ENCODE data around the gene GGA1. TPM values are rescaled to one million over a fixed set of nuclear protein-coding genes. Genes with fewer than 3 reads are reported as not detected.

GGA1 gene
- total RNA-seq, 1 experiment from 2014 or later, result 52.7 TPM

DNA sequence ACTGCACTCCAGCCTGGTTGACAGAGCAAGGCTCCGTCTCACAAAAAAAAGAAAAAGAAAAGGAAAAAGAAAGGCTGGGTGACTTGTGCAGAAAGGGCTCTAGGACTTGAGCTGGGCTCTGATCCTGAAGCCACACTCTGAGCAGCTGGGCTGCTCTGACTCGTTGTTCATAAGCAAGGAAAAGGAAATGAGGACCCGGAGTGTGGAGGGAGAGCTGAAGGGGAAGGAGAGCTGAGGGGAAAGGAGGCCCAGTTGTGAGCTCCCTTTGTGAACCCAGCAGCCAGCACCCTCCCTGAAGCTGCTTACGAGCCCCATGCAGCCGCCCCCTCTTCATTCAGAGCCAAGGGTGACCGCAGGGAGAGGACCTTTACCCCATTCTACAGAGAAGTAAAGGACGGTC is 18.5 kb downstream of the GGA1 start:
- Mint-ChIP-seq H3K9me3 (ENCODE audit: unreplicated experiment) (no peaks in the 10 kb centered on the region), H3K27ac (ENCODE audit: low read depth, unreplicated experiment) (no peak overlapping the region), H3K36me3 (ENCODE audit: insufficient read depth, unreplicated experiment) (peaks cover 13% of the 10 kb centered on the region), H3K27me3 (ENCODE audit: insufficient read depth, unreplicated experiment) (no peaks in the 10 kb centered on the region), H3K4me1 (ENCODE audit: insufficient read depth, unreplicated experiment) (no peaks in the 10 kb centered on the region), H3K4me3 (ENCODE audit: unreplicated experiment) (no peak overlapping the region)
- TF ChIP-seq, protein P1, sequence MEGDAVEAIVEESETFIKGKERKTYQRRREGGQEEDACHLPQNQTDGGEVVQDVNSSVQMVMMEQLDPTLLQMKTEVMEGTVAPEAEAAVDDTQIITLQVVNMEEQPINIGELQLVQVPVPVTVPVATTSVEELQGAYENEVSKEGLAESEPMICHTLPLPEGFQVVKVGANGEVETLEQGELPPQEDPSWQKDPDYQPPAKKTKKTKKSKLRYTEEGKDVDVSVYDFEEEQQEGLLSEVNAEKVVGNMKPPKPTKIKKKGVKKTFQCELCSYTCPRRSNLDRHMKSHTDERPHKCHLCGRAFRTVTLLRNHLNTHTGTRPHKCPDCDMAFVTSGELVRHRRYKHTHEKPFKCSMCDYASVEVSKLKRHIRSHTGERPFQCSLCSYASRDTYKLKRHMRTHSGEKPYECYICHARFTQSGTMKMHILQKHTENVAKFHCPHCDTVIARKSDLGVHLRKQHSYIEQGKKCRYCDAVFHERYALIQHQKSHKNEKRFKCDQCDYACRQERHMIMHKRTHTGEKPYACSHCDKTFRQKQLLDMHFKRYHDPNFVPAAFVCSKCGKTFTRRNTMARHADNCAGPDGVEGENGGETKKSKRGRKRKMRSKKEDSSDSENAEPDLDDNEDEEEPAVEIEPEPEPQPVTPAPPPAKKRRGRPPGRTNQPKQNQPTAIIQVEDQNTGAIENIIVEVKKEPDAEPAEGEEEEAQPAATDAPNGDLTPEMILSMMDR (IDR thresholded peaks at IDR 0.05; ENCODE audit: unreplicated experiment), result no peak
- intact Hi-C loops (cut with micrococcal nuclease), result no loop called here
- no peak for DNase-seq (ENCODE audit: unreplicated experiment)
- ChIA-PET CTCF (interaction anchor here (1.1 to 10.9 kb wide), 3 partner anchors 9 to 165 kb away, joined by 3 to 112 read pairs (median 4); no protein-coding TSS in a partner anchor), POLR2A (interaction anchor here (0.9 to 1.2 kb wide), 2 partner anchors 9 to 17 kb away, joined by 4 to 5 read pairs; no protein-coding TSS in a partner anchor)
- no TSS peak for BruUV-seq (replicated peaks)

DNA sequence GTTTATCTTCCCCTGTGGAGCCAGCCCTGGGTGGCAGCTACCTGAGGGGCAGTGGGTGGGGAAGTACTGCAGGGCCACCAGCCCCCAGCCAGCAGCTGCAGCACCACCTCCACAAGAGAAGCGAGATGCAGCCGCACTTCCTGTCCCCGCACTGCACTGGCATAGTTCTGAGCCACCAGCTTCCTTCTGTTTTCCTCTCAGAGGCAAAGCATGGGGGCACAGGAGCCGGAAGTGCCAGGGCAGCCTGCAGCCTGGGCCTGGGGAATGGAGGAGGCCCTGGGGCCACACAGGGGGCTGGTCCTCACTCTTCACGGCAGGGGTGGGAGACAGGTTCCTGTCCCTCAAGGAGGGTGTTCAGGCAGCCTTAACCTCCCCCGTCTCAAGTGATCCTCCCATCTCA is 18.9 kb downstream of the GGA1 start:
- no TSS peak for BruUV-seq (replicated peaks)
- no peaks in the 10 kb centered on the region for H3K9me3 Mint-ChIP-seq (ENCODE audit: unreplicated experiment)
- H3K36me3 Mint-ChIP-seq (ENCODE audit: insufficient read depth, unreplicated experiment), result peaks cover 11% of the 10 kb centered on the region
- CTCF ChIA-PET, result interaction anchor here (1.1 to 10.9 kb wide), 4 partner anchors 10 to 164 kb away, joined by 3 to 112 read pairs (median 4); no protein-coding TSS in a partner anchor
- DNase-seq (ENCODE audit: unreplicated experiment), result no peak
- TF ChIP-seq, protein P1 (IDR thresholded peaks at IDR 0.05; ENCODE audit: unreplicated experiment), result no peak
- no peak overlapping the region for H3K4me3 Mint-ChIP-seq (ENCODE audit: unreplicated experiment)
- H3K27me3 Mint-ChIP-seq (ENCODE audit: insufficient read depth, unreplicated experiment), result no peaks in the 10 kb centered on the region
- intact Hi-C loops (cut with micrococcal nuclease), result no loop called here
- POLR2A ChIA-PET, result interaction anchor here (0.5 to 1.2 kb wide), 3 partner anchors 9 to 138 kb away, joined by 3 to 5 read pairs (median 4); no protein-coding TSS in a partner anchor
- H3K27ac Mint-ChIP-seq (ENCODE audit: low read depth, unreplicated experiment), result no peak overlapping the region
- H3K4me1 Mint-ChIP-seq (ENCODE audit: insufficient read depth, unreplicated experiment), result no peaks in the 10 kb centered on the region

DNA sequence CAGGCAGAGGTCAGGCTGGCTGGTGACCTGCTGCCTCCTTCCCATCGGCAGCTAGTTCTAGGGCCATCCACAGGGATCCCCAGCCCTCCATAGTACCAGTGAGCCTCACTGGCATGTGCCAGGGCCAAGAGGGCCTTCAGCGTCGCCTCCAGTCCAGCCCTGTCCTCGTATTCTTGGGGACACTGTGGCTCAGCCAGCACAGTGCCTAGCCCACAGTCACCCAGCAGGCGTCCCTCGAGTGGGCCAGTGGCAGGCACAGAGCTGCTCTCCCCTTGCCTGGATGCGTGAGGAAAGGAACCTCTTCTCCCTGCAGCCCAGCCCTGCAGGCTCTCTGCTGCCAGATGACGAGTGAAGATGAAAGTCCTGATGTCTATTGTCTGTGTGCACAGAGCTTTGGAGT is 20.2 kb downstream of the GGA1 start:
- Mint-ChIP-seq H3K36me3 (ENCODE audit: insufficient read depth, unreplicated experiment) (peaks cover 6% of the 10 kb centered on the region), H3K27ac (ENCODE audit: low read depth, unreplicated experiment) (no peak overlapping the region), H3K4me3 (ENCODE audit: unreplicated experiment) (no peak overlapping the region), H3K9me3 (ENCODE audit: unreplicated experiment) (no peaks in the 10 kb centered on the region), H3K4me1 (ENCODE audit: insufficient read depth, unreplicated experiment) (no peaks in the 10 kb centered on the region), H3K27me3 (ENCODE audit: insufficient read depth, unreplicated experiment) (no peaks in the 10 kb centered on the region)
- intact Hi-C loops (cut with micrococcal nuclease), result no loop called here
- BruUV-seq (replicated peaks), result no TSS peak
- DNase-seq (ENCODE audit: unreplicated experiment), result no peak
- TF ChIP-seq, protein P1 (IDR thresholded peaks at IDR 0.05; ENCODE audit: unreplicated experiment), result no peak
- ChIA-PET POLR2A (interaction anchor here (0.6 to 0.9 kb wide), 3 partner anchors 22 to 376 kb away, joined by 3 to 4 read pairs (median 4); no protein-coding TSS in a partner anchor), CTCF (interaction anchor here (0.5 to 10.9 kb wide), 5 partner anchors 11 to 192 kb away, joined by 3 to 112 read pairs (median 4); no protein-coding TSS in a partner anchor)

DNA sequence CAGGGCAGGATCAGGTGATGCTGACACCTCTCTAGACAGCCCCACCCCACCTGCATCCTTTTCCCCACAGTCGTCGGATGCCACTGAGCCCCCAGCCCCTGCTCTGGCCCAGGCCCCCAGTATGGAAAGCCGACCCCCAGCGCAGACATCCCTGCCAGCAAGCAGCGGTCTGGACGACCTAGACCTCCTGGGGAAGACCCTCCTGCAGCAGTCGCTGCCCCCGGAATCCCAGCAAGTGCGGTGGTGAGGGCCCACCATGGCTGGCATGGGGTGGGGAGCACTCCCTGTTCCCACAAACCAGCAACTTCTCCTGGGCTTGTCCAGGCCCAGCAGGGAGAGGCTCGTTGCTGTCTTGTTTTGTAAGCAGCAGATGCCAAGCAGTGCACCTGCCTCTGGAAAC is 21.3 kb downstream of the GGA1 start:
- H3K27ac Mint-ChIP-seq (ENCODE audit: low read depth, unreplicated experiment), result no peak overlapping the region
- no peaks in the 10 kb centered on the region for H3K9me3 Mint-ChIP-seq (ENCODE audit: unreplicated experiment)
- H3K36me3 Mint-ChIP-seq (ENCODE audit: insufficient read depth, unreplicated experiment), result peaks cover 5% of the 10 kb centered on the region
- BruUV-seq (replicated peaks), result no TSS peak
- TF ChIP-seq, protein P1 (IDR thresholded peaks at IDR 0.05; ENCODE audit: unreplicated experiment), result no peak
- CTCF ChIA-PET, result interaction anchor here (0.6 to 10.9 kb wide), 6 partner anchors 10 to 66 kb away, joined by 4 to 112 read pairs (median 5); partner anchors contain the start of gene LGALS1
- POLR2A ChIA-PET, result interaction anchor here (1.1 kb wide), 1 partner anchor 13 kb away, joined by 3 read pairs; no protein-coding TSS in a partner anchor
- intact Hi-C loops (cut with micrococcal nuclease), result no loop called here
- no peak overlapping the region for H3K4me3 Mint-ChIP-seq (ENCODE audit: unreplicated experiment)
- H3K27me3 Mint-ChIP-seq (ENCODE audit: insufficient read depth, unreplicated experiment), result no peaks in the 10 kb centered on the region
- no peak for DNase-seq (ENCODE audit: unreplicated experiment)
- H3K4me1 Mint-ChIP-seq (ENCODE audit: insufficient read depth, unreplicated experiment), result no peaks in the 10 kb centered on the region

All from MCF 10A (cell line).